Activated CD4-positive, alpha-beta T cell treated with anti-CD3 and anti-CD28 coated beads, Interleukin-2, Interleukin-4, amounts not matched to agents 100 ng/mL and 50 ng/mL, durations not matched to agents 16 hours and 8 hours (primary cell): ENCODE measurements around the gene ARHGAP20.
"Not testable (repeated sequence)": the region's sequence is repeated elsewhere in the genome, so short reads cannot be mapped to it uniquely, and the experiment has no call there.

Experiments used
- DNase-seq: peaks from one replicate; pipeline ENCODE4 v3.0.0-alpha.2; 2020; ENCODE audit warnings: low spot score

The ARHGAP20 gene

DNA sequence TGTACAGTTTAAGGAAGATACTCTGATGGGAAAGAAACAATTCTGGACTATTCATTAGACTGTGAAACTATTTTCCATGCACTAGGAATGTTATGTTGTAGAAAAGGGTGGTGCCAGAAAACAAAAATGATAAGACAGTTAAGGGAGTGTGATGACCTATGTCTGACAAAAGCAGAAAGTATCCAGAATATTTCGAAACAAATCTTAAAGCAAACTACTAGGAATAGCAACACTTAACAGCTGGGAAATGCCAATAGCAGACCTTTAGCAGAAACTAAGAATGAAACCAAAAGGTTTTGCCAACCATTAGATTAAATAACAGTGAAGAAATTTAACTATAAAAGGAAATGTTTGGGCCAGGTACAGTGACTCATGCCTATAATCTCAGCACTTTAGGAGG, 3.3 kb upstream of the ARHGAP20 start:
- DNase-seq = no peak

DNA sequence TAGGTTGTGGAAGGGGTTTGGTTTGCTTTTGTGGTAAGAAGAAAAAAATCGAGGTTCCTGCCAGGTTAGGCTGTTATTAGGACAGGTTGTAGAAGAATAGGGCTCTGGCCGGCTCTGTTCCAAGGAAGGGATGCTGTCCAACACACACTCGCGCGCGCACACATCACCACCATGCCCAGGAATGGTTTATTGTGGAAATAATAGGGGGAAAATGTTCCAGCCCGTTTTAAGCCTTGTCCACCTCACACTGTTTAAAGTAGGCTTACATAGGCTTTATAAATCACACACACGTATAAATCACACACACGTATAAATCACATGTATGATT, 1.2 kb upstream of the ARHGAP20 start:
- no peak for DNase-seq

DNA sequence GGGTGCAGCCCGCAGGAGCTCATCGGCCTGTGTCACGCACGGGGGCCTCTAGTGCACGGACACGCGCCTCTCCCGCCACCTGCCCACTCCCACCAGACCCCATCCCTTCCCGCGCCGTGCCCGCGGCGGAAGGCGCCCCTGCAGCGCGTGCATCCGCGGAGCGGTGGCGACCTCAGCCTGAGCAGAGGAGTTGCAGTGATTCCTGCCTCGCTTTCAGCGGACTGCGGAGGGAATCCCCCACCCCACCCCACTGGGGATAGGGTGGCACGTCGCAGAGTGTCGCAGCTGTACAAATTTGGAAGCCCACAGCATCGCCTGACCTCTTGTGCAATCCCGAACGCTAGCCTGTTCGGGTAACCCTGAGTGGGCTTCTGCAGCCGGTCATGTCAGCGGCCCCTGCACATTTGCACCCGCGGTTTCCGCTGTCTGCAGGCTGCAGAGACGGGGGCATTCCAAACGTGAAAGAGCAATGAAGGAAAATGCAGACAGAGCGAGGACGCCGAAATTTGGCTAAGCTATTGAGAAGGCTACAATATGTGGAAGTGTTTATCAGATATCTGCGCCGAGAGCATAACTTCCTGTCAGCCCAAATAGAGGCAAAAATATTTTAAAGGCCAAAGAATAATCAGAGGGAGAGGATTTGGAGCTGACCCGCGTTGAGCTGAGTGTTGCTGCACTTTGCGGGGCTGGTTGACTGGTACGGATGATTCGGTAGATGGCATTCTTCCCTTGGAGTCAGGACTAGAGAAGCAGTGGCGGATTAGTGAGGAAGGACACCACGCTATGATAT, 617 bp upstream of the ARHGAP20 start:
- no peak for DNase-seq

DNA sequence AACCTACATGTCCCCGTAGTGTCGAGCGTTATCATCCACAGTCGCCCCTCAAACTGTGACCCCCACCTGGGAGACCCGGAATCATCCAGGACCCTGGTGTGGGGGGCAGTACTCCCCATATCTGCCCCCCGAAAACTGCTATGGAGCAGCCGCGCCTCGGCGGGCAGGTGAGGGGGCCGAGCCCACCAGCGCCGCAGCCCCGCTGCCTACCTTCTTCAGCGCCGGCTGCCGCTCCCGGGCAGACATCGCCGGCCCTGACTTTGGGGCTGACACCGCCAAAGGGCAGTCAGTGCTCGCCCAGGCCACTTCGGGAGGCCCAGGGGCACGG, 825 bp downstream of the ARHGAP20 start:
- no peak for DNase-seq

DNA sequence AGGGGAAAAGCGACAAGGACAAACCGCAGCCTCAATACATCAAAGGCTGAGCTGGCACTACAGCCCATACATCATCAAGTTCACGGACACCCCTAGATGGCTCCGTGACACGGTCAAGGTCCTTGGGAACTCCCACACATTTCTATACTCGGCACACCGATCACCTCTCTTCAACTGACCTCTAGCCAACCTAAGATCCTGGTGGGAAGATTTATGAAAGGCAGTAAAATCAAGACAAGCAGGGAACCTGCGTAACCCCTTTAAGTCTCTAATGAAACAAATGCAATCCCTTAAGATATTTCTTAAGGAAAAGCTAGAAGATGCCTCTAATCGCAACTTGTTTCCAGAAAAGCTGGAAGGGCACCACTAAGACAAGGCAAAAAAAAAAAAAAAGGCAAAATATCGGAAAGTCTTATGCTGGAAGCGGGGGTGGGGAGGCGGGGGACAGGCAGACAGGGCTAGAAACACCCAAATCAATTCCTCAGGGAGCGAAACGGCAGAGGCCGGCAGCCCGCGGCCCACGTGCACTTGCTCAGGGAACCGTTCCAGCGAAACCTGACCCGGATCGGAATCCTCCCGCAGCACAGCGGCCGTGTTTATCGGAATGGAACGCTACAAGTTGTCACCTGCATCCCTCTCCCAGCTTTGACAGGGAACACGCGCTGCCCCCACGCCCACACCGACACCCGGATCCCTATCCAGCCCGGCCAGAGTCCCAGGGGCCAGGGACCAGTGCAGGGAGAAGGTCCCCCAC, 1.4 kb downstream of the ARHGAP20 start:
- no peak for DNase-seq

DNA sequence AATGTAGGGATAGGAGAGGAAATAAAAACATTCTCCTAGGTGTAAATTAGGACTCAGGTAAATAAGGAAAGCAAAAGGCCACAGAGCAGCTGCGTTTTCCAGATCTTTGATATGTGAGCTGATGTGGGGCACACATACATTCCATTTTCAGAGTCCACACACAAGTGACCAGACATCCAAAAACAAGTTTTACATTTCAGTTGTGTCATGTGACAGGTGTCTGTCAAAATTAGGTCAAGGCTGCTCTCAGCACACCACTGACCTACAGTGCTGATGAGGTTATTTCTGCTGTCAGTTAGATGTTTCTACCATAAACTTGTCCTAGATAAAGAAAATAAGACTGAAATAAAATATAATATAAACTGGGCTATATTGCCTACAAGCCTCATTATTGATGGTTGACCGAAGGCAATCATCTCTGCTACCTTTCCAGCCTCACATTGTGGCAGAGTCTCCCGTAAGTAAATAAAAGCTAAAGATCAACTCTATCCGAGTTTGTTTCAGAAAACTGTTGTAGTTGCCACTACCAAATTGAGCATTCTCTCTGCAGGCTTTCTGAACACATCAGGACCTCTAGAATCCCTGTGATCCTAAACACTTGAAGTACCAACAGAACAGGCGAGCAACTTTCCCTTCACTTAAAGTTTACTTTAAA, 7.9 kb downstream of the ARHGAP20 start:
- no peak for DNase-seq

DNA sequence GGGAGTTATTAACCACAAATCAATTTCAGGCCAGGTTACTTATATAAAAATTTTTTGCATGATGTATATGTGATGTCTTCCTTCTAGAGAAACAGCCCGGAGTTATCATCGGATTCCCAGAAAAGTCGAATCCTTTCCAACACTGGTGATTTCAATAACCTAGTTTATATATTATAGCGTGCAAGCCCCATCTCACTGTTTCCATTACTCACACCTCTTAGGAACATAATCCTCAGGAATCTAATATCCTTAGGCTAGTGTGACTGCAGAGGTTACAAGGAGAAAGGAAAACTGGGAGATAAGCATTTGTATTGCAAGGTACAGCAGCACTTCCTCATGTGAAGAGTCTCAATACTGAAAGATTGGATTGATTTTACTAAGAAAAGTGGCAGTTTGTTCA, 20.3 kb downstream of the ARHGAP20 start:
- DNase-seq = no peak

DNA sequence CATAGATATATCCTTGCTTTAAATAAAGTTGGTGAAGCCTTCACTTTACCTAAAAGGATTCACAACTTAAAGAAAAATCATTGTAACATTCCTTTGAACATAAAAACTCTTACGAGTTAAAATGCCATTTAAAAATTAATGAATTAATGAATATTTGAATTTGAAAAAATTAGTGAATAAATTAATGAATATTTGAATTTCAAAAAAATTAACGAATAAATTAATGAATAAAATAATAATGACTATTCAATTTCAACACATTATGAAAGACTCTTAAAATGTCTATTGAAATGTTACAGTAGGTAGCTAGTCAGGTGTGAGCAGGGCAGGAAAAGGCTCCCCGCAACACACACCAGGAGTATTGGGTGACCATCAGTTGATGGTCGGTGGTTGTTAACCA, 22.9 kb downstream of the ARHGAP20 start:
- no peak for DNase-seq

DNA sequence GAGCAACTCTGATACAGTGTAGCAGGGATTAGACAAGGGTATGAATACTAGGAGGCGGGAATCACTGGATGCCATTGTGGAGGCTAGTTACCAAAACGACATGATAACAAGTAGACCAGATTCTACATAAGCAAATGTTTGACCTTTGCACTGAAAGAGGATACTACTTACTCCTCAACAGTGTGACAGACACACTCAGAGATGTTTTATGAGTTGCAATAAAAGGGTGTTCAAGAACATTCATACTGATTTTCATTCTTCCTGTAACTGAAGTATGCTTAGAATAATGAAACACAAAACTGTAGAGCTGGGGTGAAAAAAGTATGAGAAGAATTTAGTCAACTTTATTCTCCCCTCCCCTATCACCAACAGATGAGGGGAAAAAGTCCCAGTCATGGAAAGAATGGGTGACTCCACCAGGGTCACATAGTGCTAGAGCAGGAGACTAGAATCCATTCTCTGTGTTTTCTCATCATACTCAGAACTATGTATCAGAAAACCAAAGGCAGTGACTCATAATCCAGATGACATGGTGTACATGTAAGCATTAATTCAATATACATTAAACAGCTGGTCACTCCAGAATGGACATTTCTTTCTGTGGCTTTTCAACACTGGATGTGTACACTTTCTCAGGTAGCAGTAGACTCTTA, 32.8 kb downstream of the ARHGAP20 start:
- no peak for DNase-seq

DNA sequence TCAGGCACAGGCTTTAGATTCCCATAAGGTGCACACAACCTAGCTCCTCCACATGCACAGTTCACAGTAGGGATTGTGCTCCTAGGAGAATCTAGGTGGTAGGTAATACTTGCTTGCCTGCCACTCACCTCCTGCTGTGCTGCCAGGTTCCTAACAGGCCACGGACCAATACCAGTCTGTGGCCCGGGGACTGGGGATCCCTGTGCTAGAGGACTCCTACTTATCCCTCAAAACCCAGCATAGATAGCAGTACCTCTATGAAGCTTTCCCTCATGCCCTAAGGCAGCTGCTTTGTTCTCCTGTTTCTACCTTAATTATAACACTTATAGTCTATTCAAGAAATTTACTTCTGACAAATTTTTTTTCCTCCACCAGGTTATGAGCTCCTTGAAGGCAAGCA, 36.7 kb downstream of the ARHGAP20 start:
- no peak for DNase-seq

DNA sequence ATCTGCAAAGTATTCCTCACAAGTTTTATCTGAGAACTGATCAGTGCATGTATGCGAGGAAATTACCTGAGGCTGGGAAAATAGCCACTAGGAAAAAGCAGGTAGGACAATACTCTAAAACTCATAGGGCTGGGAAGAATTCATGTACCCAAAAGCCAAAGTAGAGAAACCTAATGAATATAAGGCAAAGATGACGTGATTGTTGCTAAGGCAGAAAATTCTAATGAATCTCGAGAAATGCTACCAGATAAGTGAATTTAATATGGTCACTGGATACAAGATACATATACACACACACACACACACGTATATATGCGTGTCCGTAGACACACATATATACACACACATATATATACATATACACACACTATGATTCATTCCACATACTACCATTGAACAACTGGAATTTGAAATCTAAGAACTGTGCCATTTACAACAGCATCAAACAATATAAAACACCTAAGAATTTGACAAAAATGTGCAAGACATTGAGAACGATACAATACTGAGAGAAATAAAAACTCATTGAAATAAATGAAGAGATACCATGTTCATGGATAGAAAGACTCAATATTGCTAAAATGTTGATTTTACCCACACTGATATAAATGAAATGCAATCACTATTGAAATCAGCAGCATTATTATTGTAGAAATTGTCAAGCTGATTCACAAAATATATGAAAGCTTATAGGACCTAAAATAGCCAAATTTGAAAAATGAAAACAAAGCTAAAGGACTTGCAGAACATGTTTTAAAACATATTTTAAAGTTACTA, 46.4 kb downstream of the ARHGAP20 start:
- no peak for DNase-seq

DNA sequence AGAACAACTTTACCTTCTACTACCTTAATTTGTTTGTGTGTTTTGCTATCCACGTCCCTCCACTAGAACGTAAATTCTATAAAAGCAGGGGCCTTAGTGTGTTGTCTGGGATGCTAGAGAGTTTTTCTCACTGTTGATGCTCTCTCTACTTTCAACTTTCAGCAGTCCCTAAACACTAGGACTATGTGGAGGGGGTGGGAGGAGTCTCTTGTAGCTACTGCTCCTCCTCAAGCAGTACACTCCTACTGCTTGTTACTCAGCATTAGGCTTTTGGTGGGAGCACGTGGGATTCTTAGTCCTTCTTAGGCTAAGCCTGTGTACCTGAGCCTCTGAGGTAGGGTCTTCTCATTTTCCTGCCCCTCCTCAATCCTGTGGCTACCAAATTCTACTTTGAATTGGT, 56.3 kb downstream of the ARHGAP20 start:
- DNase-seq = no peak

DNA sequence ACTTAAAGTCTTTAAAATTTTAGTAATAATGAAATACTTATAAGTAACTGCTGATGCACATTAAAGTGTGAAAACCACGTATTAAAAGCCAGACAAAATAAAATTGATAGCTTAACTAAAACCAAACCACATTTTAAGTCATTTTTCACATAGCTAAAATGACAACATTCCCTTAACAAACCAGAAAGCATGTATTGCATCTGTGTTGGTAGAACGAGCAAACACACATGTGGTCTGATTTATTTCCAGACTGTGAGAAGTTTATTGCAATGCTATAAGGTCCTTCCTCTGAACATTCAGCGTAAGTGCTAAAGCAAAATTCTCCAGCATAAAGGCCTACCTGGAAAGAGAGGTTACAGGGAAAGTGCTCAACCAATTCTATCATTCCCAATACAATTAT, 57.8 kb downstream of the ARHGAP20 start:
- DNase-seq = no peak

DNA sequence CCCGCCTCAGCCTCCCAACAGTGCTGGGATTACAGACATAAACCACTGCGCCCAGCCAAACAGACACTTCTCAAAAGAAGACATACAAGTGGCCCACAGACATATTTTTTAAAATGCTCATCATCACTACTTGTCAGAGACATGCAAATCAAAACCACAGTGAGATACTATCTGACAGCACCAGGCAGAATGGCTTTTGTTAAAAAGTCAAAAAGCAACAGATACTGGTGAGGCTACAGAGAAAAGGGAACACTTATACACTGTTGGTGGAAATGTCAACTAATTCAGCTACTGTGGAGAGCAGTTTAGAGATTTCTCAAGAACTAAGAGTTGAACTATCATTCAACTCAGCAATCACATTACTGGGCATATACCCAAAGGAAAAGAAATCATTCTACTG, 67.0 kb downstream of the ARHGAP20 start:
- DNase-seq = peak; percentile 2

DNA sequence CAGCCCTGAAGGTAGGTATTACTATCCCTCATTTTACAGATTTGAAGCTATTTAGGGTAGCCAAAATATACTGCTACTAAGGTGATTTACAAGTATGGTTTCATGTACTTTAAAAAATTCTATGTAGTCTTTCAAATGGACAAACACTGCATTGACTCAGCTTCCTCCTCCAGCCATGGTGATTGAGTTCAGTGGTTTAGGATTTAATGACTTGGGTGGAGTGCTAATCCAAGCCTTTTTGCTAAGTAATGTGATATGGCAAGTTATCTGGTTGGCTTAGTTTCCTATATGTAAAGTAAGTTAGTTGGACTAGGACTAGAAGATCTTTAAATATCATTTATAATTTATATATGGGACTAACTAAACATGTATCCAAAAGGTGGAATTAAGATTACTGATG, 77.9 kb downstream of the ARHGAP20 start:
- no peak for DNase-seq

DNA sequence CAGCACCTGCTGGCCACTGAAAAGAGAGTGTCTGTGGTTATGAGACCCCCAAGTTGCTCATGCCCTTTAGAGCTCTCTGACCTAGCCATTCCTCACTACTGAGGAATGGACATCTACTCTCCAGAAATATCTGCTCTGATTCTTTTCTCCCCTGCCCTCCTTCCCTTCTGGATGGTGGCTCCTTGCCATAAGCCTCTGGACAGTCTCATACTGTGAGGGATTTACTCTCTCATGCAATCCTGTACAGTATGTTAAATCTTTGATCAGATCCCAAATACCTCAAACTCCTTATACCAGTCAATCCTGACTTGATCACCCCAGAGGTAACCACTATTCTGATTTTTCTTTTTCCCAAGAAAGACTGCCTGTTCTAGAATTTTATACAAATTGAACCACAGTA, 80.7 kb downstream of the ARHGAP20 start:
- DNase-seq = no peak

DNA sequence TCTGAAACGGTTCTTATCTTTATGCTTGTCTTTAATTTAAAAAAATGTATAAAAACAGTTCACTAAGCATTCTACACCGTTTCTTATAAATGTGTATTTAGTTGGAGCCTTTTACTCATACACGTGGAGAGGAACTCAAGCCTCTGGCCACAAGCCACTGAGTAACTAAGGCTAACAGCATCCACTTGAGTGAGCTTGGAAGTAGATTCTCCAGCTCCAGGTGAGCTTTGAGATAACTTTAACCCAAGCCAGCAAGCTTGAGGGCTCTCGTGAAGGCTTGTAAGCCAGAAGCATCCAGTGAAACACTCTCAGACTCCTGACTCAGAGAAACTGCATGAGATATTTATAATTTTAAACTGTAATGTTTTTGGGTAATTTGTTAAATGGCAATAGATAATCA, 82.6 kb downstream of the ARHGAP20 start:
- no peak for DNase-seq

DNA sequence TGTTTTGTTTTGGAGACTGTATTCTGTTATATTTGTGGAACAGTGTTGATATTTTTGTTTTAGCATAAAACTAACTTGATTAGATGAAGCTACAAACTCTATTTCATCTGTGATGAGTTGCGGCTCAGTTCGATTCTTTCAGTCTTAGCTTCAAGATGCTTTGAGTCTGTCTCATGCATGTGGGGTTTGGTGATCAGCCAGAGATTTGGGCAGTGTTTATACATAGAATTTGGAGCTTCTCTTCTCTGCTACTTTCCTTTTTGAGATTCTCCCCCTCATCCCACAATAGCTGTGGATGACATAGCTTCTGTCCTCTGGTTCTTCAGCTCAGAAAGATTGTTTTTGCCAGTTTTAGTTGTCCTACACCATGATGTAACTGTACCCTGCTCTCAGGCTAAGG, 90.4 kb downstream of the ARHGAP20 start:
- no peak for DNase-seq

DNA sequence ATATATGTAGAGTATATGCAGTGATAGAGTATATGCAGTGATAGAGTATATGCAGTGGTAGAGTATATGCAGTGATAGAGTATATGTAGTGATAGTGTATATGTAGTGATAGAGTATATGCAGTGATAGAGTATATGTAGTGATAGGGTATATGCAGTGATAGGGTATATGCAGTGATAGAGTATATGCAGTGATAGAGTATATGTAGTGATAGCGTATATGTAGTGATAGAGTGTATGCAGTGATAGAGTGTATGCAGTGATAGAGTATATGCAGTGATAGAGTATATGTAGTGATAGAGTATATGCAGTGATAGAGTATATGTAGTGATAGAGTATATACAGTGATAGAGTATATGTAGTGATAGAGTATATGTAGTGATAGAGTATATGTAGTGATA, 92.9 kb downstream of the ARHGAP20 start:
- not testable (repeated sequence) for DNase-seq

DNA sequence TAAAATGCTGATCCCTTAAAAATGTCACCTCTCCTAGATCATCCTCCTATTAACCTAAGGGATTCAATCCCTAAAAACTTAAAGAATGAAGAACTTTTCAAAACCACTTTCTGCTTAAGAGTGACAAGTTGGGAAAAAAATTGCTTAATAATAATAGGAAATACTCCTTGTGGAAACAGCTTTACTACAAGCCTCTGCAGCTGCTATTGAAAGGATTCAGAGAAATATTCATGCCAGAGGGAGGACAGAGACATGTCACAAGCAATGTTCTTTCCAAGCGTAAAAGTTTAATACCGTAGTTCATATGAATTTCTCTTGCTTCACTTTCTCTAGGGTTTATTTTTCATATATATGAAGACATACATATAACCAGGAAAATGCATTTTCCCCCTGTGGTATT, 98.2 kb downstream of the ARHGAP20 start:
- DNase-seq = no peak

DNA sequence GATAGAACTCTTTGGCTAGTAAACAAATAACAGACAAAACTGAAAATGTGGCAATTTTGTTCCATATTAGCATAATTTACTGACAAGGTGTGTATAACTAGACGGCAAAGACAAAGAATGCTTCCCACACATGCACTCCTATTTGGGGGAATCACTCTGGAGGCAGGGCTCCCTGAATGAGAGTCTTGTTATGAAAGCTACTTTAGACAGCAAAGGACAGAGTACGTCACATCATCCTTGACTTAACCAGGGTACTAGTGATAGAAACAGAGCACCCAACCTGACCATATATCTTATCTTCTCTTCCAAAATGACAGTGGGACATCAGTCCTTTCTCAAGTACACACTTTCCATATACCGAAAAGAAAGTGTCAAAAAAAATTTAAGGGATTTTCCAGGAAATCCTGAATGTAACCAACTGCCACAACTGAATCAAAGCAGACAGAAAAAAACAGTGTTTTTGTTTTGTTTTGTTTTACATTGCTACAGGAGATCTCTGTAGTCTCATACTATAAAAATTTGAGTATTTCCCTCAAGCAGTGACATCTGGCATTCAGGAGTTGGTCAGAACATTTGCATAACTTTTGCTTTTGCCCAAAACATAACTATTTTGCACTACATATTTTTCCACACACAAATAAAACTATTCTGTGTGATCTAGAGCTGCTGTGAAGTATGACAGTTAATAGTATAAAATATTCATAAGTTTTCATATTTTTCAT, 98.9 kb downstream of the ARHGAP20 start:
- no peak for DNase-seq

DNA sequence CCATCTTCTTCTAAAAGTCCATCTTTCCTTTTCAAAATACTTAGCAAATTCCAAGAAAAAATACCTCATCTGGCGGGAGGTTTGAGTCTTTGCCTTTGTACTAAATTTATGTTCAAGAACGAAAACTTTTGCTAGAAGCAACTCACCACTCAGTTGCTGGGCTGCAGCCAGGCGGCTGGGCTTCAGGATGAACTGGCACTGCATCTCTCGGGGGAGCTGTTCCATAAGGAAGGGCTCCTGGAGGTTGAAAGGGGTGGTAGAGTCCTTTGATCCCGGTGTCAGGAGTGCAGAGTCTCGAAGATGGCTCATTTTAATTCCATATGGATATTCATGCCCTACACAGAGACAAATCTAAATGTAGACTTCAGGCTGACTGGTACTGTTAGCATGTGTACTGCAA, 105.8 kb downstream of the ARHGAP20 start:
- DNase-seq = no peak
